Cortex of kidney (tissue), 1 donor: ENCODE data around the gene DROSHA.

Experiments
- DNase-seq: peaks from one replicate; lab custom pipeline; 2025; lab: John Stamatoyannopoulos, UW

DROSHA gene

GRCh38 chr5:31516802-31517201 lies 15.1 kb downstream of the DROSHA start:
- DNase-seq: no peak

- DNase-seq: no peak
Observed at GRCh38 chr5:31511305-31511704, 20.6 kb downstream of the DROSHA start.

GRCh38 chr5:31504529-31504928 lies 27.4 kb downstream of the DROSHA start:
- no peak for DNase-seq

GRCh38 chr5:31502506-31502905 lies 29.4 kb downstream of the DROSHA start:
- no peak for DNase-seq

GRCh38 chr5:31500256-31500655 lies 31.6 kb downstream of the DROSHA start:
- DNase-seq: no peak

- DNase-seq: no peak
Observed at GRCh38 chr5:31496891-31497290, 35.0 kb downstream of the DROSHA start.

- no peak for DNase-seq
Observed at GRCh38 chr5:31496301-31496700, 35.6 kb downstream of the DROSHA start.

GRCh38 chr5:31495336-31495735 lies 36.6 kb downstream of the DROSHA start:
- DNase-seq: no peak

- no peak for DNase-seq
Observed at GRCh38 chr5:31492869-31493268, 39.0 kb downstream of the DROSHA start.

GRCh38 chr5:31487506-31487905 lies 44.4 kb downstream of the DROSHA start:
- DNase-seq: no peak

GRCh38 chr5:31486441-31486840 lies 45.5 kb downstream of the DROSHA start:
- no peak for DNase-seq

GRCh38 chr5:31485376-31486207 lies 46.3 kb downstream of the DROSHA start:
- DNase-seq: no peak

GRCh38 chr5:31481531-31482165 lies 50.2 kb downstream of the DROSHA start:
- DNase-seq: no peak

GRCh38 chr5:31479706-31480105 lies 52.2 kb downstream of the DROSHA start:
- DNase-seq: no peak

- DNase-seq: no peak
Observed at GRCh38 chr5:31478901-31479300, 53.0 kb downstream of the DROSHA start.

GRCh38 chr5:31477971-31478370 lies 53.9 kb downstream of the DROSHA start:
- no peak for DNase-seq

GRCh38 chr5:31477516-31477915 lies 54.4 kb downstream of the DROSHA start:
- no peak for DNase-seq

GRCh38 chr5:31476738-31477141 lies 55.2 kb downstream of the DROSHA start:
- DNase-seq: no peak

GRCh38 chr5:31471916-31472315 lies 60.0 kb downstream of the DROSHA start:
- no peak for DNase-seq

GRCh38 chr5:31471040-31471439 lies 60.9 kb downstream of the DROSHA start:
- no peak for DNase-seq

GRCh38 chr5:31470608-31471007 lies 61.3 kb downstream of the DROSHA start:
- DNase-seq: no peak

GRCh38 chr5:31469886-31470285 lies 62.0 kb downstream of the DROSHA start:
- DNase-seq: no peak

- no peak for DNase-seq
Observed at GRCh38 chr5:31469466-31469865, 62.4 kb downstream of the DROSHA start.

GRCh38 chr5:31465291-31465690 lies 66.6 kb downstream of the DROSHA start:
- no peak for DNase-seq
